HepG2 (cell line): ENCODE results near the gene GNAI2. TPM values are rescaled to one million over a fixed set of nuclear protein-coding genes. Genes with fewer than 3 reads are reported as not detected.

Experiments
- E2F1 ChIP-seq: sonication (generic); formaldehyde crosslinking; IDR thresholded peaks from 2 replicates; pipeline ENCODE4 v1.5.0; 2020; ENCODE audit warnings: missing genetic modification reagents
- ELF3 ChIP-seq: IDR thresholded peaks from 2 replicates; pipeline ENCODE4 v1.6.1; 2016; ENCODE audit warnings: missing genetic modification reagents, missing compliant biosample characterization
- FIP1L1 ChIP-seq: fragments of 200-400 bp; formaldehyde crosslinking; IDR thresholded peaks from 2 replicates; pipeline ENCODE4 v1.6.1; 2018; ENCODE audit warnings: low read depth, mild to moderate bottlenecking, low read length, moderate library complexity, borderline replicate concordance; ENCODE audit not compliant: insufficient read depth
- IRF2 ChIP-seq: IDR thresholded peaks from 2 replicates; pipeline ENCODE4 v1.6.1; 2018; ENCODE audit warnings: missing genetic modification reagents, missing compliant biosample characterization
- JDP2 ChIP-seq: sonication (generic); formaldehyde crosslinking; IDR thresholded peaks from 2 replicates; pipeline ENCODE4 v1.8.1; 2022; ENCODE audit warnings: missing genetic modification reagents, borderline replicate concordance
- MTF2 ChIP-seq: sonication (generic); formaldehyde crosslinking; IDR thresholded peaks from 2 replicates; pipeline ENCODE4 v1.5.0; 2020; ENCODE audit warnings: missing genetic modification reagents, borderline replicate concordance
- REL ChIP-seq: sonication (generic); formaldehyde crosslinking; conservative IDR thresholded peaks from 2 replicates; pipeline ENCODE4 v1.8.0; 2022; ENCODE audit warnings: mild to moderate bottlenecking, missing genetic modification reagents, moderate library complexity
- RFX5 ChIP-seq: IDR thresholded peaks from 2 replicates; pipeline ENCODE4 v1.6.1; 2011; ENCODE audit warnings: low read depth, low read length, improper control_type of control experiment
- STAT6 ChIP-seq: sonication (generic); formaldehyde crosslinking; IDR thresholded peaks from 2 replicates; pipeline ENCODE4 v1.4.0; 2020; ENCODE audit warnings: missing genetic modification reagents, mild to moderate bottlenecking, borderline replicate concordance
- TBX3 ChIP-seq: fragments of 450-650 bp; IDR thresholded peaks from 2 replicates; pipeline ENCODE4 v1.6.1; 2017; ENCODE audit warnings: antibody characterized with exemption, mild to moderate bottlenecking, inconsistent platforms, borderline replicate concordance
- THYN1 ChIP-seq: sonication (generic); formaldehyde crosslinking; IDR thresholded peaks from 2 replicates; pipeline ENCODE4 v1.8.1; 2023; ENCODE audit warnings: low read depth, mild to moderate bottlenecking, moderate library complexity, missing genetic modification reagents, borderline replicate concordance
- ZFP82 ChIP-seq: sonication (generic); formaldehyde crosslinking; IDR thresholded peaks from 2 replicates; pipeline ENCODE4 v1.5.1; 2020; ENCODE audit warnings: mild to moderate bottlenecking, missing genetic modification reagents, borderline replicate concordance
- ZNF264 ChIP-seq: sonication (generic); formaldehyde crosslinking; IDR thresholded peaks from 2 replicates; pipeline ENCODE4 v1.4.0; 2020; ENCODE audit warnings: missing genetic modification reagents
- ZNF407 ChIP-seq: sonication (generic); formaldehyde crosslinking; IDR thresholded peaks from one replicate; pipeline ENCODE4 v1.5.1; 2020; ENCODE audit warnings: mild to moderate bottlenecking, missing genetic modification reagents; ENCODE audit errors: not compliant biosample characterization
- ZNF703 ChIP-seq: sonication (generic); formaldehyde crosslinking; IDR thresholded peaks from 2 replicates; pipeline ENCODE4 v1.5.1; 2020; ENCODE audit warnings: missing genetic modification reagents, mild to moderate bottlenecking, moderate library complexity, borderline replicate concordance
- ZNF790 ChIP-seq: sonication (generic); formaldehyde crosslinking; IDR thresholded peaks from 2 replicates; pipeline ENCODE4 v1.8.0; 2022; ENCODE audit warnings: missing genetic modification reagents, mild to moderate bottlenecking, borderline replicate concordance
- ZNF83 ChIP-seq: sonication (generic); formaldehyde crosslinking; IDR thresholded peaks from 2 replicates; pipeline ENCODE4 v1.4.0; 2020; ENCODE audit warnings: missing genetic modification reagents, mild to moderate bottlenecking, borderline replicate concordance
- polyA plus RNA-seq, 8 experiments: library from polyadenylated mRNA; depleted of rRNA in 3 of 8; stranded (reverse) in 7 of 8; unstranded in 1 of 8; fragments of >200 nt; fragmentation: Illumina TruSeq in 4 of 8; extraction: Trizol in 4 of 8; gene quantifications; 2 replicates each; pipeline versions ENCODE4 v1.2.1 to v1.2.3, GENCODE V29; 2011 to 2016; ENCODE audit warnings: low read depth in 4 of 8, missing spikeins in 1 of 8, mixed read lengths in 1 of 8; ENCODE audit not compliant: insufficient read depth in 1 of 8
- total RNA-seq, 5 experiments: library from RNA; depleted of rRNA; stranded (reverse); fragments of >200 nt; fragmentation: Illumina TruSeq; extraction: Trizol; gene quantifications; 2 replicates each; pipeline ENCODE4 v1.2.3, GENCODE V29; 2016; ENCODE audit warnings: low read depth in 1 of 5

GNAI2 gene
- total and polyA plus RNA-seq, 2 of the 13 experiments (the other 11 are each of a cell fraction or from before 2014, with no cell fraction given) = 51.1 to 66.2 TPM

DNA sequence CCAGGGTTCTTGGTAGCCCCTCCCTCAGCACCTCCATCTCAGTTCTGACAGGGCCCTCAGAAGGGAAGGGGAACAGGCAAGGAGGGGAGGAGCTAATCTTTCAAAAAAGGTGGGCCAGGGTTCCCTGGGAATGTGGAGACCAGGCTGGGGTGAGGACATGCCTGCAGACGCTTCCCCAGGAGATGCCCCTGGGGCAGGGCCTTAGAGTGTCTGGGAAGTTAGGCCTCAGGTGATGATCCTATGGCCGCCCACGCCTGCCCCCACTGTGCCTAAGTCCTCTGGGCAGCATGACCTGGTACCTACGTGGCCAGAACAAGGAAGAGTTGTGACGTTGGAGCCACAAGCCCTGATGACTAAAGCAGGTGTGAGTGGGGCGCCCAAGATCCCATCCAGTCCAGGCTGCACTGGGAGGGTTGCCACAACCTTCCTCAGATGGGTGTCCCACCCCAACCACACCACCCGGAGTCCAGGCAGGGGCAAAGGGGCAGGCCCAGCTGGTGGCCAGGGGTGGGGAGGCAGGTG is 29.0 kb downstream of the GNAI2 start (continued):
- no peak for TF ChIP-seq ZNF407
- TF ChIP-seq STAT6 = no peak
- TF ChIP-seq ZFP82 = no peak
- no peak for TF ChIP-seq JDP2
- TF ChIP-seq ZNF83 (CRISPR knock-in tag) = no peak
- no peak for TF ChIP-seq FIP1L1
- no peak for TF ChIP-seq ZNF703 (CRISPR knock-in tag)
- no peak for TF ChIP-seq MTF2 (CRISPR knock-in tag)
- TF ChIP-seq ELF3 (CRISPR knock-in tag) = no peak
- TF ChIP-seq RFX5 = no peak
- TF ChIP-seq ZNF790 (CRISPR knock-in tag) = no peak
- TF ChIP-seq E2F1 (CRISPR knock-in tag) = no peak
- no peak for TF ChIP-seq IRF2 (CRISPR knock-in tag)
- TF ChIP-seq REL (CRISPR knock-in tag) = no peak
- TF ChIP-seq THYN1 (CRISPR knock-in tag) = no peak
- TF ChIP-seq TBX3 = no peak
- no peak for TF ChIP-seq ZNF264
